Measurements from ENCODE around the gene PALLD.

DNA sequence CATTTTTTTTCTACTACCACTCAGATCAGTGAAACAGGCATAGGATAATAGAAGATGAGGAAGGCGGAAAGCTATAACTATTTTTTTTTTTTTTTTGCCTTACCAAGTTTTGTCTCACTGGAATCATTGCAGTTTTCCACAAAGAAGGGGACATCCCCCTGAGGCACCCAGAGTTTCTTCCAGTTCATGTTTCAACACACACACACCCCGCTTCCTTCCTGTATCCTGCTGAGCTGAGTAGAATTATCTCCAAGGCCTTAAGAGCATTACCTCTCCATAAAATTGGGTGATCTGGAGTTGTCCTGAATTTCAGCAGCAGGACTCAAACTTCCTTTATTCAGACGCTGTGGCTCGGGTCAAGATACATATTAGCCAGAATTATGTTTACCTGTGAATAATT, 111.9 kb downstream of the PALLD start:
- TF ChIP-seq EP300 (IDR thresholded peaks at IDR 0.05) (no peak), POLR2A (IDR thresholded peaks at IDR 0.05) (no peak)

Measured in gastroesophageal sphincter (tissue), 2 donors.